NCI-H1436 (cell line): ENCODE results near the gene GNGT1.
"Not testable (repeated sequence)": the region's sequence is repeated elsewhere in the genome, so short reads cannot be mapped to it uniquely, and the experiment has no call there.

Experiments used
- DNase-seq: peaks from one replicate; lab custom pipeline; 2025; lab: John Stamatoyannopoulos, UW

The GNGT1 gene

GRCh38 chr7:93910076-93910994 is 4.0 kb downstream of the GNGT1 start:
- no peak for DNase-seq

DNA sequence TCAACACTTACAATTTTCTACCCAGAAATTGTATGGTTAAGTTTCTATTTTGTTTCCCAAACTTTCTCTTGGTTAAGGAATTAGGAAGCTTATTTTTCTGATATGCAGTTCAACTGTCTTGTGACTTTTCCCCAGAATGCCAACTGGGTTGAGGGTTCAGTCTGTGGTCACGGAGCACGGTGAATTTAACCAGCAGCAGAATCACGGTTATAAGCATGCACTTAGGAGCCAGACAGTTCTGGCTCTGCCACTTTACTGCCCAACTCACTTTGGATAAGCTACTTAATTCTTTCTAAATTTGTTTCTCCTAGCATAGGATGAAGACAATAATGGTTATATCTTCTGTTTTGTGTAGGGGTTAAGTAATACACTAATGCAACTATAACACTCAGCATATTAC is 4.9 kb downstream of the GNGT1 start:
- not testable (repeated sequence) for DNase-seq

DNA sequence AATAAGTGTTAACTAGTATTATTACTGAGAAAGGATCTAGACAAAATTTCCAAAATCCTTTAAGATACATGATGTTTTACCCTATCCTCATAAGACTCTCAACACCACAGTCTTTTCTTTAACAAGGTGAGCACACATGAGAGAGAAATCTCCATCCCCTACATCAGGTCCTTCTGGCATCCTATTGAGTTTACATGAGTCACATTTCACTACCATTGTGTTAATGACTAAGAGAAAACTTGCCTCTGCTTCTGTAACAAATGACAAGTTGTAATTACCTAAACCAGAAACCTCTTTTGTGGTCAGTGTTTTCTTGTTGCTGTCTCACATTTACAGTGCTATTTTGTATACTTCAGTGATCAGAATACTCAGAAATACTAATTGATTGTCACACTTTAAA is 5.3 kb downstream of the GNGT1 start:
- not testable (repeated sequence) for DNase-seq

DNA sequence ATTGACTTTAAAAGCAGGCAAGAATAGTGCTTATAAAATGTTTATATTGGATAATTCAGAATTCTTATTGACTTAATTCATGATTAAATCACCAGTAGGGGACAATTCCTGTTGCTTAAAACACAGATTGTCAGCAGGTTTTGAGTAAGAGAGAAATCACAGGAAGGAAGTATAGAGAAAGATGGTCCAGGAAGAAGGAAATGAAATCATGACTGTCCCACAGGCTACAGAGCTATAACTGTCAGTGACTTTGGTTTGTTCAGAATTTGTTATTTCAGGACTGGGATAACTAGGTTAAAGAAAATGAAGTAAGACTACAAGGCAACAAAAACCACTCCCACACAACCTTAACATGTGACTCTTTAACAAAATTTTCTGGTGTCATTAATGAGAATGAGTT is 6.8 kb downstream of the GNGT1 start:
- no peak for DNase-seq

GRCh38 chr7:93914581-93915066 is 8.3 kb downstream of the GNGT1 start:
- DNase-seq: no peak

DNA sequence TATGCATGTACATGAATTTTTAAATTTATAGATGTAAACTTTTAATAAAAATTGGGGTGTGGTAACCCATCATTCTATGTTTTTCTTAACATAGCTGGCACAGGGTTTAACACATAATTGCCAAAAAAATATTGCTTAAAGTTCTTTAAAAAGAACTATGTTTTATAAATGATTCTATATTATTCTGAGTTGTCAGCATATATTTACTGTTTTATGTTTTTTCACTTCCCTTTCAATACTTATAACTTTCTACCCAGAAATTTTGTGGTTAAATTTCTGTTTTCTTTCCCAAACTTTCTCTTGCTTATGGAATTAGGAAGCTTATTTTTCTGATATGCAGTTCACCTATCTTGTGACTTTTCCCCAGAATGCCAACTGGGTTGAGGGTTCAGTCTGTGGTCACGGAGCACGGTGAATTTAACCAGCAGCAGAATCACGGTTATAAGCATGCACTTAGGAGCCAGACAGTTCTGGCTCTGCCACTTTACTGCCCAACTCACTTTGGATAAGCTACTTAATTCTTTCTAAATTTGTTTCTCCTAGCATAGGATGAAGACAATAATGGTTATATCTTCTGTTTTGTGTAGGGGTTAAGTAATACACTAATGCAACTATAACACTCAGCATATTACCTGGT is 9.0 kb downstream of the GNGT1 start:
- DNase-seq: not testable (repeated sequence)

- DNase-seq: not testable (repeated sequence)
These were observed 9.5 kb downstream of the GNGT1 start for GRCh38 chr7:93915888-93916287.

GRCh38 chr7:93916315-93916714 is 9.9 kb downstream of the GNGT1 start:
- not testable (repeated sequence) for DNase-seq

GRCh38 chr7:93920496-93921182 is 14.3 kb downstream of the GNGT1 start:
- no peak for DNase-seq

DNA sequence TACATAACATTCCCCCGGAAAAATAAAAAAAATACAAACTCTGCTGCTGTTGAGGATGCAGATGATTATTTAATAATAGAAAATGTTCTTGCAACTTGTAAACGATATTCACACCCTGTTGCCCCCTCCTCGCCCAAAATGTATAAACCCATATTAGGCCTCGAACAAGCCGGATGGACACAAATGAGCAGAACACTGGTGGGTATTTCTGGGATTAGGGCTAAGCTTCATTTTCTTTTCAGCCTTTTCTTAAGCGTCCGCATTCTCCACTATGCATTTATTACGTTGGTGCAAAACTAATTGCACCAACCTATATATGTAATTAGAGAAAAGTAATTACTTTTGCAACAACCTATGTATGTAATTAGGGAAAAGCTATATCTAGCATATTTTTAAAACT is 14.8 kb downstream of the GNGT1 start:
- no peak for DNase-seq

DNA sequence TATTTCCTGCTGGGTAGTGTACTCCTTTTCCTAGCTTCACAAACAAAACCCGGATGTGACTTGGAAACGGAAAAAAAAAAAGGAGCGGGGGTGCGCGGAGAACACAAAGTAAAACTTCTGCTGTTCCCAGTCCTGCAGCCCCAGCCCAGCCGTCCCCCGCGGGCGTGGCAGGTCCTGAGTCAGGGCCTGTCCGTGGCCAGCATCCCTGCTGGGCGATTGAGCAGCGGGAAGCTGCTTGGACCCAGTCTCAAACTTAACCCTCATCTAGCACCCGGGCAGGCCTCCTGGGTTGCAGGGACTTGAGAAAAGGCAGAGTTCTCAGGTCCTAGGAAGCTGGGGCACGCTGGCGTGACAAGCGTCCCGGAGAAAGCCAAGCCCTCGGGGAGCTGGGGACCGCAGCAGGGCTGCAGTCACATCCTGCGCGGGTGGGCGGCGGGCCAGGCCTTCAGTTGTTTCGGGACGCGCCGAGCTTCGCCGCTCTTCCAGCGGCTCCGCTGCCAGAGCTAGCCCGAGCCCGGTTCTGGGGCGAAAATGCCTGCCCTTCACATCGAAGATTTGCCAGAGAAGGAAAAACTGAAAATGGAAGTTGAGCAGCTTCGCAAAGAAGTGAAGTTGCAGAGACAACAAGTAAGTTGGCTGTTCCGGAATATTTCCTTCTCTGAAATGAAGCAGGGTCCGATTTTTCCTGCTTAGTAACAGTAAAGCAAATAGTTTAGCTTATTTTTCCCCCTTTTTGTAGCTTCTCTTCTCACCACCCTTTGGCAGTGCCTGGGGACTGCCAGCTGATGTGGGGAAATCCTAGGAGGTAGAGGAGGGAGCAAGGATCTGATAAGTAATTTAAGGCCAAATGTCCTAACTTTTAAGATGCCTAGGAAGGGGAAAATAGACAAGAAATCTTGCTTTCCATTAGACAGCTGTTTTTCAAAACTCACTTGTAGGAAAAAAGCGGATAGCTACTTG is 15.5 kb downstream of the GNGT1 start, which contains the start of gene GNG11:
Gene GNG11 (plus strand): TSS at position 129 of the 960 bp plus-strand sequence. CDS start 403 bp downstream, at position 532.
- DNase-seq: no peak

DNA sequence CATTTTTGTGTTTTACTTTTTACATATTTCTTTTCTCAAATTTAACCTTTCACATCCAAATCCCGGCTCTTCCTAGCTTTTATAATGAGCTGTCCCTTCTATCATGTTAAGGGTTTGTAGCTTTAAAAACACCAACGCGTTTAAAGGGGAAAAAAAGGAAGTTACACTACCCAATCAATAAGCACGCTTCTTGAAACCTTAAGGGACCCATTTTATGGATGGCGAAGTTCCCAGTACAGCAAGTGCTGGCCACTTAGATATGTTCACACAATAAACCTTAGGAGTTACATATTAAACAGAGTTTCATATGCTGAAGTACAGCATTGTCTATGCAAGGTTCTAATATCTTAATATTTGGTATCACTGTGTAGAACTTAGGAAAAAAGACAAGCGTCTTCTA is 16.9 kb downstream of the GNGT1 start:
- no peak for DNase-seq

GRCh38 chr7:93923942-93924341 is 17.6 kb downstream of the GNGT1 start:
- no peak for DNase-seq

GRCh38 chr7:93926800-93927199 is 20.4 kb downstream of the GNGT1 start:
- no peak for DNase-seq

- DNase-seq: no peak
These were observed 21.2 kb downstream of the GNGT1 start for GRCh38 chr7:93927585-93927984.

- DNase-seq: no peak
These were observed 25.3 kb downstream of the GNGT1 start for GRCh38 chr7:93931655-93932054.

DNA sequence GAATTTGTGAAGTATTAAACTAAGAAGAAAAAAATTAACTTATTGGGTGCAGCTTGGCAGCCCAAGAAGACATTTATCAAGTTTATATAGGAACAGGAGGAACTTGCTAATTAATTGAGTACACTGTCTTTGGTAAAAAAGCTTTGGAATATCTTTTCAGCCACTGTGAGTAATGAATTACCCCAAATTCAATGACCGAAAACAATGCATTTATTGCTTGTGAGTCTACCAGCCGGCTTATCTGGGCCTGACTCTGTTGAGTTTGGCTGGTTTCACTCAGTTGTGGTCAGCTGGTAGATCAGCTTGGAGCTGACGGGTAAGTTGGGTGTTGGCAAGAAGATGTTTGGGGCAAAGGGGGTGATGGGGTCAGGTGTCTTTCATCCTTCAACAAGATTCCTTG is 26.8 kb downstream of the GNGT1 start:
- no peak for DNase-seq

GRCh38 chr7:93935102-93935501 is 28.7 kb downstream of the GNGT1 start:
- no peak for DNase-seq

GRCh38 chr7:93937818-93938217 is 31.5 kb downstream of the GNGT1 start:
- no peak for DNase-seq

DNA sequence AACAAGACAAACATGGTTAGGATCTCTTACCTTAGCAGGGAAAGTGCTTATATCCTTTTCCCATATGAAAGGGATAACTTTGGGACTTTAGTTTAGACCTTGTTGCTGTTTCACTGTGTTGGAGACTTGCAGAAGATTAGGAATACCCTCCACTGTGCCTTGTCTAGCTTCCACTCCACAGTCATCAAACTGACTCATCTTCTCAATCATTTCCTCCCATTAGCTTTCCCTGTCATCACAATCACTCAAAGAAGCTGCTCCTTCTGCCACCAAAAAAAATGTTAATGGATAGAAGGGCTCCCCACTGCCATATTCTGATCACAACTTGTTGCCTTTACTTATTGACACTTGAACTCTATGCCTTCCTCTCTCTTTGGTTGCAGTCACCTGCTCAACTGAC is 31.9 kb downstream of the GNGT1 start:
- no peak for DNase-seq

GRCh38 chr7:93941945-93942344 is 35.6 kb downstream of the GNGT1 start:
- no peak for DNase-seq
